Effector CD8-positive, alpha-beta T cell (primary cell): ENCODE results near the gene AVPR1B.

Source experiments
- DNase-seq: peaks from one replicate; lab custom pipeline; 2025; lab: John Stamatoyannopoulos, UW
- total RNA-seq, 4 experiments: gene quantifications; one replicate each; lab custom pipeline; 2026; lab: John Stamatoyannopoulos, UW

The AVPR1B gene, protein sequence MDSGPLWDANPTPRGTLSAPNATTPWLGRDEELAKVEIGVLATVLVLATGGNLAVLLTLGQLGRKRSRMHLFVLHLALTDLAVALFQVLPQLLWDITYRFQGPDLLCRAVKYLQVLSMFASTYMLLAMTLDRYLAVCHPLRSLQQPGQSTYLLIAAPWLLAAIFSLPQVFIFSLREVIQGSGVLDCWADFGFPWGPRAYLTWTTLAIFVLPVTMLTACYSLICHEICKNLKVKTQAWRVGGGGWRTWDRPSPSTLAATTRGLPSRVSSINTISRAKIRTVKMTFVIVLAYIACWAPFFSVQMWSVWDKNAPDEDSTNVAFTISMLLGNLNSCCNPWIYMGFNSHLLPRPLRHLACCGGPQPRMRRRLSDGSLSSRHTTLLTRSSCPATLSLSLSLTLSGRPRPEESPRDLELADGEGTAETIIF
- 0 to 0.09 (median 0) reads per million in 4 experiments for total RNA-seq

GRCh38 chr1:206117151-206117948, at the start of gene AVPR1B:
Gene AVPR1B, minus strand, starts transcription at chr1:206117388. Its CDS starts 498 bp downstream, at chr1:206116890.
- DNase-seq, result no peak

DNA sequence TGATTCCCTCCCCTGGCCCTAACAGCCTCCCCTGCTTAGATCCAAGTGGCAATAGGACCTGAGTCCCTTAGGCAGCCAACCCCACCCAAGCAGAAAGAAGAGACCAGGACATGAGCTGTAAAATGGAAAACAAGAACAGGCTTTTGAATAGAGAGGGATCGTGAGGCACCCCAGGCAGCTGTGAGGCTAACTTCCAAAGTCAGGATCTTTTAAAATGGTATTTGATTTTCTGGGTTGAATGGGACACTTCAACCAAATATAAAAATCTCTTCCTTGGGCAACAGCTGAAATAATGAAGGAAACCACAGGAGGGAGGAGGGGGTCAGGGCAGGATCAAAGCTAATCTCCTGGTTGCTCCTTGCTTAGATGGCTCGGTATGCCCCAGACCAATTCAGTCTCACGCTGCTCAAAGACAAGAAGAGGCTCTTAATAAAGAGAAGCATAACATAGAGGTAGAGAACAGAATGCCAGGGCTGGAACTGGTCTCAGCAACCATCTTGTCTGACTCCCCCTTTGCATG, 28.6 kb upstream of the AVPR1B start:
- no peak for DNase-seq

DNA sequence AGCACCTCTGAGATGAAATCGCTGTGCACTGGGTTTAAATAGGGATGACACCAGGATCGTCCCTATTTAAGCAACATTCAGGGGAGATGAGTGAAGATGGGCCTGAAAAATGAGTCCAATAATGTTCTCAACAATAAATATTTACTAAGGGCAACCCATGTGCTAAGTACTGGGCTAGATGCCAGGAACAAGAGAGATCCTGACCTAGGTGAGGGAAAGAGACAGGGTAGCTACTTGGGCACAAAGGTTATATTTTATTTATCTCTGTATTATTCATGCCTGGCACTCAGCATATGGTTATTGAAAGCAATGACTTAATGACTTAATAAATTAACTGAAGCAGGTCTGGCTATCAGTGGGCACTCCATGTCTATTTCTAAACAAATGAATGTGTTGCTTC, 27.4 kb upstream of the AVPR1B start:
- DNase-seq, result no peak

GRCh38 chr1:206143537-206144172, 26.5 kb upstream of the AVPR1B start:
- no peak for DNase-seq

DNA sequence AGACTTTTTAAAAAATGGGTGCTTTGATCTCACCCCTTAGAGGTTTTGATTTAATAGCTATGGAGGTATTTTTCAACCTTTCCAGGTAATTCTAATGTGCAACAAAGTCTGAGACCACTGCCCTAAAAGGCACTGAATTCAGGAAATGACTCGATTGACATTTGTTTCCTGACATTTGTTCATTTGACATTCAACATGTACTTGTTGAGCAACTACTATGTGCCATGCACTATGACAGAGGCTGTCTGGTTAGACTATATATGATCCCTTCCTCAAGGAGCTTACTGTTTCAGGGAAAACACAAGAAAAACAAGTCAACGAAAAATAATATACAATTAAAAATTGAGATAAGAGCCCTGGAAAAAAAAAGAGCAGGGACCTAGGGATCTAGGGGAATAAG, 25.6 kb upstream of the AVPR1B start:
- no peak for DNase-seq

DNA sequence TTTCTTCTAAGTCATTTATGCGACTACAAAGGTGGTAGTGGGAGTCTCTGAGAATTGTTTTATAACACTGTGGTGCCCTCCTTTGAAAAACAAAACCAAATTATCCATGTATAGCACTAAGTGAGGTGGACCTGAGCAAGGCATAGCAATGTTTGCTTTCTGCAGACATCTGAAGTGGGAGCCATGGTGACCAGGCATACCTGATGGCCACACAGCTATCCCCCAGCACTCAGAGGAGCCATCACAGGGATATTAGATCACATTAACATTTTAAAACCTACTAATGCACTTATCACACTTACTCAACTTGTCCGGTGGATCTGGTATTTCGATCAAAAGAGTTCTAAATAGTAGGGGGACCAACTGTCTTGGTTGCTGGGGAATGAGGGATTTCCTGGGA, 24.8 kb upstream of the AVPR1B start:
- no peak for DNase-seq

- no peak for DNase-seq
Observed at GRCh38 chr1:206136241-206136640, 19.1 kb upstream of the AVPR1B start.

- no peak for DNase-seq
Observed at GRCh38 chr1:206135248-206135647, 18.1 kb upstream of the AVPR1B start.

DNA sequence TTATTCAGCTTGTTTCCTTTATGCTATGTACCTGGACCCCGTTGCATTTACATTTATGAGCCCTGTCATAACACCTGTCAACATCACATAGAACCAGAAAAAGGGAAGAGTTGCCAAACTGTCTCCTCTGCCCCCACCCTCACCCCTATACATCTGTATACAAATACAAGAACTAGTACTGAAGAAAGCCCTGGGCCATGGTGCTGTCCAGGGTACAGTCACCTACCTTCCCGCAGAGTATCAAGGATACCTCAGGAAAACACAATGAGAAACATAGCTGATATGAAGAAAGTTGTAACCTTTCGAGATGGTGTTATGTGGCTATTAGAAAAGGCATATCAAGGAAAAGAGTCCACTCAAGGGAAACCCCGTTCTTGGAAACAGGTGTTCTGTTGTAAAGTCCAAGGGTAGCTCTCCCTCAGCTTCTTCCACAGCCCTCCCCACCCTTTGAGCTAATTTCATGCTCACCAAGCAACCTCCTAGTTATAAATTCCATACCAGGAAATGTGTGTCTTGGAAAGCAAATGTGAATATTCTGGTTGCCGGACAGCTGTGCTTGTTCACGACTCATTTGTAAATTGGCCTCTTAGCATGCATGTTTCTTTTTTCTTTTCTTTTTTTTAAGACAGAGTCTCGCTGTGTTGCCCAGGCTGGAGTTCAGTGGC, 16.7 kb upstream of the AVPR1B start:
- DNase-seq, result no peak

- no peak for DNase-seq
Observed at GRCh38 chr1:206131037-206131436, 13.8 kb upstream of the AVPR1B start.

GRCh38 chr1:206128196-206128595, 11.0 kb upstream of the AVPR1B start:
- DNase-seq, result no peak

DNA sequence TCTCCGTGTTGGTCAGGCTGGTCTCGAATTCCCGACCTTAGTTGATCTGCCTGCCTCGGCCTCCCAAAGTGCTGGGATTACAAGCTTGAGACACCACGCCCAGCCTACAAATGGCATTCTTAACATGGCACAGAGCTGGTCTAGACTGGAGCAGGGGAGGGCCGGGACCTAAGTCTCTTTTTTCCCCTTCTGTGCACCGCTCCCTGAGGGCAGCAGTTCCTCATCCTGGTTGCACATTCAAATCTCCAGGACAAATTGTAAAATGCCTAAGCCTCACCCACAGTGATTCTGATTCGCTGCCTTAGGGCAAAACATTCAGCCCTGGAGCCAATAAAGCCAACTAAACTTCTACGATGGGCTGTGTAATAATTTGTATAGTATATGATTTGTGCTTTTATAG, 10.1 kb upstream of the AVPR1B start:
- no peak for DNase-seq

DNA sequence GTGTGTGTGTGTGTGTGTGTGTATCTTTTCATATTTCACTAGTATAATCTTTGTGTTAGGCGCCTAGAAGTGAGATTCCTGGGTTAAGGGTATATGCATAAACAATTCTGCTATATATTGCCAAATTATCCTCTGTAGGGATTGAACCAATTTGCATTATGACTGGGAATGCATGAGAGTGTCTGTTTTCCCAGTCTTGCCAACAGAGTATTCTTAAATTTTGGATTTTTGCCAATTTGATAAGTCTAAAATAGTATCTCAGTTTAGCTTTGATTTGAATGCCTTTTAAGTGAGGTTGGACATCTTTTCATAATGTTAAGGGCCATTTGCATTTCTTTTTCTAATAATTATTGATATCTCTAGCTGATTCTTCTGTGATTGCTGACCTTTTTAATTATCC, 8.2 kb upstream of the AVPR1B start:
- no peak for DNase-seq

DNA sequence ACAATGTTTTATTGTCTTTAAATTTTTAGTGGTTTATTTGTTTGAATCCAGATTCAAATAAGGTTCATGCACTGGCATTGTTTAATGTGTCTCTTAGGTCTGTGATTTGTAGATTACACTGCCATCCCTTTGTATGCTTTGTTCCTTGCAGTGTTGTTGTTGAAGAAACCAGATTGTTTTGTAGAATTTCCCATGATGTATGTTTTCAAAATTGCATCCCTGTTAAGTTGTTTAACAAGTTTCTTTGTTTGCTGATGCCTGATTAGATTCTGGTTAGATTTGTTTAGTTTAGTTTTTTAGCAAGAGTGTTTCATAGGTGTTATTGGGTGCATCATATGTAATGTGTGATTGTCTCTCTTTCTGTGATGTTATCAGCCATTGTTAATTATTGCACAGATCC, 5.5 kb upstream of the AVPR1B start:
- DNase-seq, result no peak

DNA sequence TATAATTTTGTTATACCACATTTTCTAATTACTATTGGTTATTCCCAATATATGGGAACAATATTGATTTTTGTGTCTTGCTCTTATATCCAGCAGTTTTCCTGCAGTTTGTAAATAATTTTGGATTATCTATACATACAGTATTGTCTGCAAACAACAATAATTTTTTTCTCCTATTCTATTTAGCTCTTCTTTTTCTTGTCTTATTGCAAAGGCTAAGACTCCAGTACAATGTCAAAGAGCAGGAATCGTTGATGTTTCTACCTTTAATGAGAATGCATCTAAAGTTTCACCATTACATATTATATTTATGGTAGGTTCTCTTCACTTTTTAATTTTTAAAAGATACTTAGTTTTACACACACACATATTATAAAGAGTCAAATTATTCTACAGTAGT, 4.1 kb upstream of the AVPR1B start:
- no peak for DNase-seq

DNA sequence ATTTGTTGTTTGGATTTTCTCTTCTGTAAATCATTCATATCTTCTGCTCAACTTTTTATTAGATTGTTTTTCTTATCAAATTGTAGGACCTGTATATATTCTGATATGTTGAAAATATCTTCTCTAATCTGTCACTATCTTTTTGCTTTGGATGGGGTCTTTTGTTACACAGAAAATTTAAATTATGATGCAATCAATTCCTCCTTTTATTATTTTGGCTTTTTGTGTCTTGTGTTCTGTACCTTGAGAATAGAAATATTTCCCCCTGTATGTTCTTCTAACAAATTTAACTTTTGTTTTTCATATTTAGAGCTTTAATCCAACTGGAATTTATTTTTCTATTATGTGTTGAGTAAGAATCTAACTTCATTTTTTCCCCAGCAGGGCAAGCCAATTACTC, 3.2 kb upstream of the AVPR1B start:
- no peak for DNase-seq

DNA sequence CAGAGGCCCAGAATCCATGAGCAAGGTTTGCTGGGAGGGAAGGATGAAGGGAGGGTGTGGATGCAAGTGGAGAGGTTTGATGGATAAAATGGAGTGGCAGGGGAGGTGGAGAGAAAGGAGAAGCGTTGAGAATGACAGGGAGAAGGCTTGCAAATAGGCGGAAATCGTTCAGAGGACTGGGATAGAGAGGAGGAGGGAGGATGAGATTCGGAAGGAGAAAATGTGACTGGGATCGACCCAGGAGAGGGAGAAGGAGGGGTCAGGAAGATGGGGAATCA, 376 bp downstream of the AVPR1B start:
- DNase-seq, result no peak

GRCh38 chr1:206116191-206116872, 856 bp downstream of the AVPR1B start:
- DNase-seq, result no peak

DNA sequence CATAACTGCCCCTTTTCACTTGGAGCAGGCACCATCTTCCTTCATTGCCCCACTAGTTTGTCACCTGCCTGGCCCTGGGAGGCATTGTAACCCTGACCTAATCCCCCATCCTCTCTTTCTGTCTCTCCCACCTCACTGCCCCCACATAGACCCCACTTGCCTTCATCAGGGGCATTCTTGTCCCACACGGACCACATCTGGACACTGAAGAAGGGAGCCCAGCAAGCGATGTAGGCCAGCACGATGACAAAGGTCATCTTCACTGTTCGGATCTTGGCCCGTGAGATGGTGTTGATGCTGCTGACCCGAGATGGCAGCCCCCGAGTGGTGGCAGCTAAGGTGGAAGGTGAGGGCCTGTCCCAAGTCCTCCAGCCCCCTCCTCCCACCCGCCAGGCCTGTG, 1.4 kb downstream of the AVPR1B start:
- no peak for DNase-seq

- DNase-seq, result no peak
Observed at GRCh38 chr1:206114692-206115640, 2.2 kb downstream of the AVPR1B start.
